HG03095 (cell line): ENCODE measurements around the gene FREY1.
"Not testable (repeated sequence)": the region's sequence is repeated elsewhere in the genome, so short reads cannot be mapped to it uniquely, and the experiment has no call there.

ENCODE experiments used
- ATAC-seq: cut with Tn5 transposase; IDR thresholded peaks from one replicate; pipeline ENCODE4 v1.9.1; 2021; ENCODE audit warnings: moderate library complexity; ENCODE audit not compliant: unreplicated experiment

The FREY1 gene

GRCh38 chr11:45917623-45918330 lies 10.7 kb upstream of the FREY1 start, which contains the start of gene PEX16:
PEX16 (minus strand) TSS chr11:45917877; CDS start chr11:45917811, 66 bp downstream.
- peak; percentile 90 for ATAC-seq

GRCh38 chr11:45917286-45917622 lies 10.2 kb upstream of the FREY1 start:
- ATAC-seq: no peak

- no peak for ATAC-seq
Measured at GRCh38 chr11:45915446-45915845, 8.4 kb upstream of the FREY1 start.

- ATAC-seq: no peak
Measured at GRCh38 chr11:45913942-45914635, 7.0 kb upstream of the FREY1 start.

- no peak for ATAC-seq
Measured at GRCh38 chr11:45913514-45913913, 6.4 kb upstream of the FREY1 start.

GRCh38 chr11:45910623-45911022 lies 3.6 kb upstream of the FREY1 start:
- ATAC-seq: no peak

- ATAC-seq: no peak
Measured at GRCh38 chr11:45909594-45910475, 2.8 kb upstream of the FREY1 start.

GRCh38 chr11:45907911-45908370 lies 870 bp upstream of the FREY1 start:
- no peak for ATAC-seq

GRCh38 chr11:45906096-45906682 lies 882 bp downstream of the FREY1 start:
- ATAC-seq: no peak

GRCh38 chr11:45905576-45905975 lies 1.5 kb downstream of the FREY1 start:
- ATAC-seq: not testable (repeated sequence)

GRCh38 chr11:45905095-45905494 lies 2.0 kb downstream of the FREY1 start:
- no peak for ATAC-seq

GRCh38 chr11:45904309-45904915 lies 2.7 kb downstream of the FREY1 start:
- ATAC-seq: no peak

- no peak for ATAC-seq
Measured at GRCh38 chr11:45902452-45903380, 4.4 kb downstream of the FREY1 start.

GRCh38 chr11:45901626-45902025 lies 5.4 kb downstream of the FREY1 start:
- no peak for ATAC-seq

GRCh38 chr11:45900916-45901617 lies 6.0 kb downstream of the FREY1 start:
- ATAC-seq: no peak

- not testable (repeated sequence) for ATAC-seq
Measured at GRCh38 chr11:45900175-45900800, 6.8 kb downstream of the FREY1 start.

GRCh38 chr11:45899448-45900174 lies 7.5 kb downstream of the FREY1 start:
- peak; percentile 66 for ATAC-seq

GRCh38 chr11:45899086-45899447 lies 8.0 kb downstream of the FREY1 start:
- no peak for ATAC-seq
